ENCODE results near the gene WDR35.

WDR35 gene

DNA sequence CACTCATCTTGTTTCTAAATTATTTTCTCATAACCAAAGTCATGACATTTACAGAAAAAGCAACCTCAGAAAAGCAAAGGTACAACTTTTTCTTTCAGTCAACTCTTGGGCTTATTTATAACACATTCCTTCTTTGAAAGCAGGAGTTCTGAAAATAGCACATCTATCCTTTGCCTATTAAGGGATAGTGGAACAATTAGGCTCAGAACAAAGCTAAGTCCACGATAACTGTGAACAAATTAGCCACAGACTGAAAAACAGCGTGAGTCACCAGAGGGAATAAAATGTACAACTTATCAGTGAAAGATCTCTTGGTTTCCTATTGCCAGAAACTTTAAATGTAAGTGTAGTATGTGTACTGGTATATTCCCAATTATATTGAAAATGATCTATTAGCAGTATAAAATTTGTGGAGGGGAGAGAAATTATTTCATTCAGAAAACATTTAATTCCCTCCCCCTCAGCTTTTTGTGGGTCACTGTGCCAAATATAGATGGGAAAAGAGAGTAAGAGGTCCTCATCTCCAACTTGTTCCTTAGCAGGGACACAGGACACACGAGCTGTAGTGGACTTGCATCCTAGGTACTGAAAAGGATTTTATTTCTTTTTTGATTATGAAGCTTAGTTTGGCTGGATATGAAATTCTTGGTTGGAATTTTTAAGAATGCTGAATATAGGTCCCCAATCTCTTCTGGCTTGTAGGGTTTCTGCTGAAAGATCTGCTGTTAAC, 38.0 kb upstream of the WDR35 start:
- no peak overlapping the region for H3K4me3 ChIP-seq (ENCODE audit: low read depth, low read length)
- TF ChIP-seq, protein P1, sequence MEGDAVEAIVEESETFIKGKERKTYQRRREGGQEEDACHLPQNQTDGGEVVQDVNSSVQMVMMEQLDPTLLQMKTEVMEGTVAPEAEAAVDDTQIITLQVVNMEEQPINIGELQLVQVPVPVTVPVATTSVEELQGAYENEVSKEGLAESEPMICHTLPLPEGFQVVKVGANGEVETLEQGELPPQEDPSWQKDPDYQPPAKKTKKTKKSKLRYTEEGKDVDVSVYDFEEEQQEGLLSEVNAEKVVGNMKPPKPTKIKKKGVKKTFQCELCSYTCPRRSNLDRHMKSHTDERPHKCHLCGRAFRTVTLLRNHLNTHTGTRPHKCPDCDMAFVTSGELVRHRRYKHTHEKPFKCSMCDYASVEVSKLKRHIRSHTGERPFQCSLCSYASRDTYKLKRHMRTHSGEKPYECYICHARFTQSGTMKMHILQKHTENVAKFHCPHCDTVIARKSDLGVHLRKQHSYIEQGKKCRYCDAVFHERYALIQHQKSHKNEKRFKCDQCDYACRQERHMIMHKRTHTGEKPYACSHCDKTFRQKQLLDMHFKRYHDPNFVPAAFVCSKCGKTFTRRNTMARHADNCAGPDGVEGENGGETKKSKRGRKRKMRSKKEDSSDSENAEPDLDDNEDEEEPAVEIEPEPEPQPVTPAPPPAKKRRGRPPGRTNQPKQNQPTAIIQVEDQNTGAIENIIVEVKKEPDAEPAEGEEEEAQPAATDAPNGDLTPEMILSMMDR (IDR thresholded peaks at IDR 0.05; ENCODE audit: low read depth, low read length) = no peak

DNA sequence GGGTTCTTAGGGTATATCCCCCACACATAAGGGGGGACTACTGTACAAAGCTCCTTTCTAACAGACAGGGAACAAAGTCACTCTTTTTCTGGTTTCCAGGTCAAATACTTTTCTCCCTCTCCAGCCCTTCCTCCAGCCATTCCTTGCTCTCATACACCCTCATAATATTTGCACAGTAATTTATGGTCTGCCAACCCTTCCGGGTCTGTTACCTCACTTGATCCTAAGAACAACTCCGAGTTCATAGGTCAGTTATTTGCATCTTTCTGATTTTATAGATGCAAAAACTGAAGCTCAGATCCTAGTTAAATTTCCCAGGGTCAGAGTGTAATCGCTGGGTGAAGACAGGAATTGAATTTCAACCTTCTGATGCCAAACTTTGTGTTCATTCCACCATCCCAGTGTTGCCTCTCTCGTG, 37.4 kb upstream of the WDR35 start:
- TF ChIP-seq, protein P1 (IDR thresholded peaks at IDR 0.05; ENCODE audit: low read depth, low read length) = no peak
- no peak overlapping the region for H3K4me3 ChIP-seq (ENCODE audit: low read depth, low read length)

GRCh38 chr2:20025065-20025786, 35.3 kb upstream of the WDR35 start:
- TF ChIP-seq, protein P1 (IDR thresholded peaks at IDR 0.05; ENCODE audit: low read depth, low read length) = no peak
- no peak overlapping the region for H3K4me3 ChIP-seq (ENCODE audit: low read depth, low read length)

- H3K4me3 ChIP-seq (ENCODE audit: low read depth, low read length) = no peak overlapping the region
These were observed 33.8 kb upstream of the WDR35 start for GRCh38 chr2:20023688-20024087.

GRCh38 chr2:20021405-20022009, 31.6 kb upstream of the WDR35 start:
- TF ChIP-seq, protein P1 (IDR thresholded peaks at IDR 0.05; ENCODE audit: low read depth, low read length) = no peak
- no peak overlapping the region for H3K4me3 ChIP-seq (ENCODE audit: low read depth, low read length)

More at GRCh38 chr2:20023688-20024087, 33.8 kb upstream of the WDR35 start:
- TF ChIP-seq, protein P1 (IDR thresholded peaks at IDR 0.05; ENCODE audit: low read depth, low read length) = no peak

DNA sequence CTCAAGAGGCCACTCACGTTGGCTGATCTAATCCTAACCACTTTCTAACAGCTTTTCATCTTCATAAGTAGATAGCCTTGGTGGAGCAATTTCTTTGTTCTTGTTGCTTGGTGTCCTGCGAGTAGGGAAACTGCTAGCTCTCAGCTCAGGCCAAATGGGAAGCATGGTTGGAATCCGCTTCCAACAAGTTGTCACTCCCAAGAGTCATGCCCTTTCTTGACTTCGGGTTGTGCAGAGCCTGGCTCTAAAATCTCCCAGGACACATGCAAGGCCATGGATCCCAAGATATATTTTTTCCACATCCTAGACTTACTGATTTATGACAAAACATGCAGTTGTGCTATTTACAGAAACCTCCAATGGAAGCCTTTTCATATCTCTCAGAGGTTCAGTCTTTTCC, 29.8 kb upstream of the WDR35 start:
- H3K4me3 ChIP-seq (ENCODE audit: low read depth, low read length) = no peak overlapping the region
- TF ChIP-seq, protein P1 (IDR thresholded peaks at IDR 0.05; ENCODE audit: low read depth, low read length) = no peak

Data from WI38 (cell line).